Putamen (tissue), 1 donor: ENCODE data around the gene TMEM267.
A peak's percentile ranks its signal among the peaks of the same experiment; 100 is the strongest.
"Not testable (repeated sequence)": the region's sequence is repeated elsewhere in the genome, so short reads cannot be mapped to it uniquely, and the experiment has no call there.

ENCODE experiments used
- DNase-seq: peaks from one replicate; pipeline ENCODE4 v3.0.0-alpha.2; 2016; ENCODE audit warnings: low spot score

Gene TMEM267

DNA sequence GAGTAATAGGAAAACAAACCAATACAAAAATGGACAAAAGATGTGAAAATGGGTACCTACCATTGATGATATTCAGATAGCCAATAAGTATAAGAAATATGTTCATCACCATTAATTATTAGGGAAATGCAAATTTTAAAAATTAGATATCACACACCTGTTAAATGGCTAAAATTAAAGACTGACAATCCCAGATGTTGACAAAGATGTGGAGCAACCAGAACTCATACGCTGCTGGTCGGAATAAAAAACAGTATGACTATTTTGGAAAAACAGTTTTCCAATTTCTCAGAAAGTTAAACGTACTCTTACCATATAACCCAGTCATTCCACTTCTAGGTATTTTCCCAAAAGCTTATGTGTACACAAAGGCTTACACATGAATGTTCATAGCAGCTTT is 27.1 kb downstream of the TMEM267 start:
- DNase-seq, result no peak

DNA sequence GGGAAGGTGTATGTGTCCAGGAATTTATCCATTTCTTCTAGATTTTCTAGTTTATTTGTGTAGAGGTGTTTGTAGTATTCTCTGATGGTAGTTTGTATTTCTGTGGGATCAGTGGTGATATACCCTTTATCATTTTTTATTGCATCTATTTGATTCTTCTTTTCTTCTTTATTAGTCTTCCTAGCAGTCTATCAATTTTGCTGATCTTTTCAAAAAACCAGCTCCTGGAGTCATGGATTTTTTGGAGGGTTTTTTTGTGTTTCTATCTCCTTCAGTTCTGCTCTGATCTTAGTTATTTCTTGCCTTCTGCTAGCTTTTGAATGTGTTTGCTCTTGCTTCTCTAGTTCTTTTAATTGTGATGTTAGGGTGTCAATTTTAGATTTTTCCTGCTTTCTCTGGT is 42.1 kb downstream of the TMEM267 start:
- DNase-seq, result not testable (repeated sequence)

DNA sequence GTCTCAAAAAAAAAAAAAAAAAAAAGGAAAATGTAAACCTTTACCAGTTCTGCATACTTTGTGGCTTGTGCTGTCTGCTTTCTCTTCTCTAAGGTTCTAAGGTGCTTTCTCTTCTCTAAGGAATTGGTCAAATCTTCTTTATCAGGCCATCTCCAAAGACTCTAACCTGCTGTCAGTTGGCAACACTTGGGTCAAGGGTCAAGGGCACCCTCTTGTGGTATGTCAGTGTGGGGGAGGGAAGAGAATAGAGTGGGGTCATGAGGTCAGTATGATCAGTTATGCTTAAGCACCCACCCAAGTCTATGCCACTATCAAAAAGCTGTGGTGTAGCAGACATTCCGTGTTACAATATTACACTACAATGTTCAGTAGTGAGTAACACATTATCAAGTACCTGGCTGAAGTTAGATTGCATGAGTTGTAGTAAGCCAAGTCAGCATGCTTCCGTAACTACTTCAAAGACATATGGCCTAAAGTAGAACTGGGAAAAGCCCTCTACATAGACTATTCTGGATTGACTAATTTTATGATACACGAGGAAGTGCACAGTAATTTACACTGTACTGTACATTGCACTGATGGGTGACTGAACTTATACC is 46.5 kb downstream of the TMEM267 start:
- DNase-seq, result no peak

DNA sequence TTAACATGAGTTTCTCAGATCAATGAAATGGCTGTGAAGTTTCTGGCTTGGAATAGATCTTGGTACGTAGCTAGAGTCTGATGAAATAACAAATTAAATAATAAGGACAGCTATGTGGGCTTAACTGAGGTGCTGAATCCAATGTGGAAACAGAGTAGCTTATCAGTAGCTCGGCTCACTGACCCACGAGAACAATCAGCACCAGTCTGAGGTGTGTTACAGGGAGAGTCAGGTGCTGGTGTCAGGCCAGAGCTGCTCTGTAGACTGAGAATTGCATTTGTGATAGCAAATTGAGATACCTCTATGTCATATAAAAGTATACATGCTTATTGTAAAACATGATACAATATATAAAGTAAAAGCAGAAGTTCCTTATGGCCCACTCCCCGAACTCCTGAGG is 50.3 kb downstream of the TMEM267 start:
- no peak for DNase-seq

DNA sequence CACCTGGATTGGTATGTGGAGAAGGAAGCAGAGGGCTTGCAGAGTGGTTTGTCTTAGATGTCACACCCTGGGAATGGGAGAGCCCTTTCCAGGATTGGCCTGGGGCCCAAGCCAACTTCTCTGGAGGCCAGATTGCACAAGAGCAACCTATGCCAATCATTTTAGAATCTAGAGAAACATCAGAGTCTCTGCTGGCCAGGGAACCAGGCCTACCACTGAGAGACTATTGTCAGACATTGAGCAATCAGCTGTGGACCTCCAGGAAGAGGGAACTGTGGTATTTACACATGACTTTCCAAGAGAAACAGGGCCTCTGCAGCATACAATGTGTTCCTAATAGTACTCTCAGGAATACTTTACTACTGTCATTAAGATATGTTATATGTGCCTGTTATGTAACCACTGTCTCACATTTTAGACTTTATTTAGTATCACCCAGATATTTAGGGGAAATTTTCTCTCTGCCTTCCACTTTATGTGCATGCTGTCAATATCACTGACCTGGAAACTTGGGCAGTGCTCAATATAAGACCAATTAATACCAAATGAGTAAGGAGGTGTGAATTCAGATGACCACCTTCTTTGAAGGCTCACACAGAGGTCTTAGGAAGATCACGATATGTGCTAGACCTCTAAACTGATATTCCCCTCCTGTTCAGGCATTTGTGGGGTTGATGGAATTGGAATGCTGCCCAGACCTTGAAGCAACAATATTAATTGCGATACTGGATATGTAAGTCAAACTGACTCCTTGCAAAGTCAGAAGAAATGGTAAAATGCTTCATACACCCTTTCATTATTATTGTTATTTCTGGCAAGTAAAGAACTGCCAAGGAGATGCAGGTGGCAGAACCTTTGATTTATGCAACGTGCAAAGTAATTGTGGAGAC is 50.9 kb downstream of the TMEM267 start:
- DNase-seq, result peak; percentile 7

DNA sequence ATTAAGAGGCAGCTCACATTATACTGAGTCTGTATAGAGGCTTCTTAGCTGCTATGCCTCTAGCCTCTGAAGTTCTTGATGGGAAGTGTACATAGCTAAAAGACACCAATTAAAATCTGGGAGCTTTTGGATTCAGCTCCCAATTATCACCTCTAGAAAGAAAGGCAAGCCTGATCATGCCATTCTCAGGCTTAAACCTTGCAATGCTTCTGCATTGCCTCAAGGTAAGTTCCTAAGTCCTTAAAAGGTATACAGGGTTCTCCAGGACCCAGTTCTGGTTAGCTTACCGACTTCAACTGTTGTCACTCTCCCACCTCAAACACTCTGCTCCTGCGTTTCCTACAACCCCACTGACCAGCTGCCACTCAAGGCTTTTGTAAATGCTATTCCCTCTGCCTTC is 54.0 kb downstream of the TMEM267 start:
- no peak for DNase-seq

DNA sequence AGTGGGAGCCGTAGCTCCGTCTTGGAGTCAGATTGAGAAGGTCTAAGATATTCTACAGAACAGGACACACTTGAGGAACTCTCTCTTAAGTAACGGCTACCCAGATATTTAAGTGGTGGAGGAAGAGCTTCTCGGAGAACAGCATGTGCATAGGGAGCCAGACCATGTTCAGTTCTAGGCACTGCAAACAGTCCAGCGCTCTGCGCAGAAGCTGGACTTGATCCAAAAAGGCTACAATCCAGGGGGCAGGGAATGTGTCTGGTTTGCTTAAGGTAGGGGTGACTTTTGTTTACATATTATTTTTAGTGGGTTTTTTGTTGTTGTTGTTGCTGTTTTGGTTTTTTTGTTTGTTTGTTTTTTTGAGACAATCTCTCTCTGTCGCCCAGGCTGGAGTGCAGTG is 54.6 kb downstream of the TMEM267 start:
- no peak for DNase-seq

DNA sequence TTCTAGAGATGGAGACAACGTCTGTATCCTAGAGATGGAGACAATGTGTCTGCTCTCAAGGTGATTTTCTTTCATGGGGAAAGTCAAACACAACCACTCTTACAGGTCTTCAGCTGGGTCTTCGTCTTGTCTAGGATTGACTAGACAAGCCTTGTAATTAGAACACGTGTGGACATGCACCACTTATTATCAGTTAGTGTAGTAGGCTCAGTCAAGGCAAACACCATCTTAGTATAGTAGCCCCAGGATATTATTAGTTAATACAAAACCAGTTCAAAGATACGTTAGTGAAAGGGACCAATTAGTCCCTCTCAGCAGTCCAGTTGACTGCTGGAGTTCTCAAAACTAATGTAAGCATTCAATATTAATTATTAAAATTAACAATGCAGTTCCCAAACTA is 56.4 kb downstream of the TMEM267 start:
- no peak for DNase-seq

DNA sequence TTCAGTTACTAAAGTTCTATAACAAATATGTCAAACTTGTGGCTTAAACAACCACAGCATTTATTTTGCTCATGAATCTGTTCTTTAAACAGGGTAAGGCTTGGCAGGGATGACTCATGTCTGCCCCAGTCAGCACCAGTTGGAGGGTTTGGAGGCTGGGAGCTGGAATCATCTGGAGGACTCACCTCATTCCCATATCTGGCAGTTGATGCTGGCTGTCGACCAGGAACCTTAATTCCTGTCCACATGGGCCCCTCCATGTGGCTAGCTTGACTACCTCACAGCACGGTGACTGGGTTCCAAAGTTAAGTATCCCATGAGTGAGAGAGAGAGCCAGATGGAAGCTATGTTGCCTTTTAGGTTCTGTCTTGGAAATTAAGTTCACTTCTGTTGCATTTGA is 57.7 kb downstream of the TMEM267 start:
- DNase-seq, result no peak

DNA sequence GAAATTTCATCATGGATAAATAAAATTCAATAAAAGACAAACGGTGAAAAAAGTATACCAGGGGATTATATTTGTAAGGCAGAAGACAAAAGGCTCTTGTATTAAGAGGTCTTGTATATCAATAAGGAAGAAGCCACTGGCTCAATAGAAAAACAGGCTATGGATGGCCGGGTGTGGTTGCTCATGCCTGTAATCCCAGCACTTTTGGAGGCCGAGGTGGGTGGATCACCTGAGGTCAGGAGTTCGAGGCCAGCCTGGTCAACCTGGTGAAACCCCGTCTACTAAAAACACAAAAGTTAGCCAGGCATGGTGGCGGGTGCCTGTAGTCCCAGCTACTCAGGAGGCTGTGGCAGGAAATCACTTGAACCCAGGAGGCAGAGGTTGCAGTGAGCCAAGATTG is 60.6 kb downstream of the TMEM267 start:
- not testable (repeated sequence) for DNase-seq

DNA sequence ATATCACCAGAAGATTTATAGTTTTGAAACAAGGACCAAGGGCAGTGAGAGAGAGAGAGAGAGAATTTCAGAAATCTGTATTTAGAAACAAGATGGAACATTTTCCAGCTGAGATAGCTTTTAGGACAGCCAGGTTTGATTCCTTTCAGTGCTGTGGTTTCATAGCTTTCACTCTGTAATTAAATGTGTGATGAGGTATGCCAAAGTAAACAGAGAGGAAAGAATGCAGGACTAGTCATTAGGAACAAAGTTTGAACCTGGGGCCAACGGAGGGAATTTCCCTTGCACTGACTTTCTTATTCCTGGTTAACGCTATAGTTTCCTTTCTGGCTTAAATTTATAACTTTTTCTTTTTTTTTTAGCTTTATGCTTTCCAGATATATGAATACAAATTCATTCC is 61.5 kb downstream of the TMEM267 start:
- no peak for DNase-seq

DNA sequence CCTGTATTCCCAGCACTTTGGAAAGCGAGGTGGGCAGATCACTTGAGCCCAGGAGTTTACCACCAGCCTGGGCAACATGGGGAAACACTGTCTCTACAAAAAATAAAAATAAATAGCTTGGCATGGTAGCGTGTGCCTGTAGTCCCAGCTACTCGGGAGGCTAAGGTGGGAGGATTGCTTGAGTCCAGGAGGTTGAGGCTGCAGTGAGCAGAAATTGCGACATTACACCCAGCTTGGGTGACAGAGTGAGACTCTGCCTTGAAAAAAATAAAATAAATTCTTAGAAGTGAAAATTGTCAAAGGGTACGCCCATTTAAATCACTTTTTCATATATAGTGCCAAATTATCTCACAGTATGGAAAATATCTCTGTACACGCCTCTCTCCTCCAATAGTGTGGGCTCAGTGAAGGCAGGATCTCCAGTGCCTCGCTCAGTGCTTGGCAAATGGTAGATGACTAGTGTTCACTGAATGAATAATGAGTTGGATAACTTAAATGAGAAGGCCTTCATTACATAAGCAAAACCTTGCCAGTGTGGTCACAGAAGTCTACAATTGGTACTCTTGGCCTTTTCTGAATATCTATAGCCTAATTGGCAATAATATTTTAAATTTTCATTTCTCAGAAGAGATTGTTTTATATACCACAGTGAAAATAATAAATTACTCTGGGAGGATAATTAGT is 62.1 kb downstream of the TMEM267 start:
- DNase-seq, result no peak

DNA sequence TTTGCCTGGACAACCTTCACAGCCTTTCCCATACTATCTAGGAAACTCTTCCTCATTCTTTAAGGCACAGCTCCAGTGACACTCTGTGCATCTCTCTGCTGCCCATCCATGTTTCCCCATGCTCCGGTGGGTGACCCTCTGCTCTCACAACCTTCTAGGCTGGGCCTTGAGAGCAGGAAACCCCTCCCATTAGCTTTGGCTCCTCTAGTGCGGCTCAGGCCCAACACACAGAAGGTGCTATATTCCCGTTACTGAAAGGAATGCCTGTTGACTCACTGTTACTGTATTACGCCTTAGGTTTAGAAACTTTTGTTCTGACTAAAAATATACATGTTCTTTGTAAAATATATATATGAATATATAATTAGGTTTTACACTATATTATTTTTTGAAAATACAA is 63.4 kb downstream of the TMEM267 start:
- no peak for DNase-seq

DNA sequence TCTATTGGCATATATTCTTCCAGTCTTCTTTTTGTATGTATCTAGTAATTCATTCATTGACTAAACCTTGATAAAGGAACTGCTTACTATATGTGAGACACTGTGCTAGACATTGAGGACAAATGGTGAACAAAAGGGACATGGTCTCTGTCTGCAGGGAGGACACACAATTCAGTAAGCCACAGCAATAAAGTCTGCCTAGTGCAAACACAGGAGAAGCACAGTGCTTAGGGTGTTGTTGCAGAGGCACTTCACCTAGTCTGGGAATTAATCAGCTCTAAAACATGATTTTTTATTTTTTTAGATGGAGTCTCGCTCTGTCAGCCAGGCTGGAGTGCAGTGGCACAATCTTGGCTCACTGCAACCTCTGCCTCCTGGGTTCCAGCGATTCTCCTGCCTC is 65.1 kb downstream of the TMEM267 start:
- DNase-seq, result no peak

DNA sequence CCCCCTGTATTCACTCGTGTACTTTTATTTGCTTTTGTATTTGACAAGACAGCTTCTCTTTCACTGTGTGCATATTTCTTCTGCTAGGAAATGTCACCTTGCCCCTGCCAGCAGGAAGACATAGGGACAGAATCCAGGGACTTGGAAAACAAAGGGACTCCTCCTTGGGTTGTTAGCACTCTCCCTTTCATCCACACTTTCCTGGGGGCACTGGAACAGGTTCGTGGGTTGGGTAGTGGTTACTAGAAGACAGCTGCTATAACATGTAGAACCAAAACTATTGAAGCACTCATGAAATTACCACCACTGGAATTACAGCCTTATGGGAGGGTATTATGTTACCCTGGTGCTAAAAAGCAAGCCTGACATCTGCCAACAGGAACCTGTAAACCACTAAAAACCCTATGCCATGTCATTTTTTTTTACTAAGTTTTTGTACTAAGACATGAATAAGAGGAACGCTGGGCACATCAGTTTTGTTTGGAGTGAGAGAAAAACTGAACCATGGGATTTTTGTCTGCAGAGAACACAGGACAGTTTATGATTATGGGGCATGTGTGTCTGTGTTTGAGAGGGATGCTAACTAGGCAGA is 66.8 kb downstream of the TMEM267 start:
- no peak for DNase-seq

DNA sequence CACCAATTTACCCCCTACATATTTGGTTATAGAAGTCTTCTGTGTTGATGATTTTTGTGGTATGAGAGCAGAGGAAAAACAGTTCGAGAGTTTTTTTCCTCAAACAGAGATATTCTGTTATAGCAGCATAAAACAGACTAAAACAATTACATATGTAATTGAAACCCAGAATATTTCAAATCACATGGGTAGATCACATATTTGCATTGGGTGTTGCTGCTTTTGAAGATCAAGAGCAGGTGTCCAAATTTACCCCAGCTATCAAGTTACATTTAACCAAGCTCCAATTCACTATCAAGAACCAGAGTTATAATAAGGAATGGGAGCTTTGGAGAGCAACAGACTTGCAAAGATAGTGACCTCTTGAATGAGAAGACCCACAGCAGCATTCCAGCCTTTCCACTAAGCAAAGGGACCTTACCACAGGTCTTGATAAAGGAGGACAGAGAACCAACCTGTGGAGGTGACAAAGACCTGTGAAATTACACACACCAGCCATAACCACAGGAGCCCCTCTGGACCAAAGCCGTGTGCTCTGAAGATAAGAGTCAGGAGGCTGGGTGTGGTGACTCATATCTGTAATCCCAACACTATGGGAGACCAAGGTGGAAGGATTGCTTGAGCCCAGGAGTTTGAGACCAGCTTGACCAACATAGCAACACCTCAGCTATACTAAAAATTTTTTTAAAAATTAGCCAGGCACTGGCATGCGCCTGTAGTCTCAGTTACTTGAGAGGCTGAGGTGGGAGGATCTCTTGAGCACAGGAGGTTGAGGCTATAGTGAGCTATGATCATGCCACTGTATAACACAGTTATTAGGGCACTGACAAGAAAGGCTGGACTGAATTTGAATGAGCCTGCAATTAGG is 67.5 kb downstream of the TMEM267 start:
- DNase-seq, result no peak

DNA sequence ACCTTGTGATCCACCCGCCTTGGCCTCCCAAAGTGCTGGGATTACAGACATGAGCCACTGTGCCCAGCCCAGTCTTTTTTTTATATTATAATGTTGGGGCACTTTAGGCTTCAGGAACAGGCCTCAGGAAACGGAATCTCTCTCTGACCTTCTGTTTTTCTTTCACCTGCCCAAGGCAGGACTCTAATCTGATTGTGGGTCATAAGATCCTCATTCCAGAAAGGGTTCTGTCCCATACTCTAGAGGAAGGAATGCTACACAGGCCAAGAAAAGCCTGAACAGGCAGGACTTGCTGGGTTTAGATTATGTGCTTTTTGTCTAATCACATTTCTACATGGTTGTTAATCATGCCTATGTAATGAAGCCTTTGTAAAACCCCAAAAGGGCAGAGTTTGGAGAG is 69.7 kb downstream of the TMEM267 start:
- DNase-seq, result no peak

DNA sequence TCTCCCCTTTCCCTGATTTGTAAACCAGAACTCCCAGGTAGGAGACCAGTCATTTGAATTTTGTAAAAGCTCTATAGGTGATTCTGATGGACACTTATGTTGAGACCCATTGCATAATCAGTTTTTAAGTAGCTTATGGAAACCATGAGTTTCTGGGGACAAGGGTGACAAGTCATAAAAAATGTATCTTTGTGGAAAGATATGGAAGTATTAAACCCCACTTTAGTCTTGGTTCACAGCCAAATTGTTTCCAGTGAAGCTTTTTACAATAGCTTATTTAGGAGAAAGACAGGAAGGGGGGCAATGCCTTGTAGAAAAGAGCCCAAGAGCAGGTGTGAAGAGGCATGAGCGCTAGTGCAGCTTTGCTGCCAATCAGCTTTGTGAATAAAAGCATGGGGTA is 71.0 kb downstream of the TMEM267 start:
- no peak for DNase-seq

DNA sequence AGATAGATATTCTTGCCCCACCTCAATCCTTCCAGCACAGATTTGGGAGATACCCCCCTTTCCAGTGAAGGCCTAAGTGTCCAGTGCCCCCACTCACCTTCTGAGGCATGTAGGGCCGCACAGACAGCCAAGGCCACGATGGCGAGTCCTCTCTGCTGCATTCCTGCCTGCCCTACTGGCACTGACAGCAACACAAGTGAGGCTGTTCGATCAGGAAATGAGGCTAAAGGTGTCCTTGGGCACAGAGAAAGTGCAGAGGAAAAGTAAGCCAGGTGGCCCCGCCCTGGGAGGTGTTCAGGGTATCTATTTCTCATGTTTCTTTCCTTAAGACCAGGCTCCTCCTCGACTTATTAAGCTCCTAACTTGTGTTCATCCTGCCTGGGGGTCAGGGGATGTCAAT is 71.5 kb downstream of the TMEM267 start, which contains the start of gene CCL28:
Gene CCL28, minus strand, starts transcription at position 236 of the 400 bp plus-strand sequence. Its CDS starts 75 bp downstream, at position 161.
- DNase-seq, result no peak

DNA sequence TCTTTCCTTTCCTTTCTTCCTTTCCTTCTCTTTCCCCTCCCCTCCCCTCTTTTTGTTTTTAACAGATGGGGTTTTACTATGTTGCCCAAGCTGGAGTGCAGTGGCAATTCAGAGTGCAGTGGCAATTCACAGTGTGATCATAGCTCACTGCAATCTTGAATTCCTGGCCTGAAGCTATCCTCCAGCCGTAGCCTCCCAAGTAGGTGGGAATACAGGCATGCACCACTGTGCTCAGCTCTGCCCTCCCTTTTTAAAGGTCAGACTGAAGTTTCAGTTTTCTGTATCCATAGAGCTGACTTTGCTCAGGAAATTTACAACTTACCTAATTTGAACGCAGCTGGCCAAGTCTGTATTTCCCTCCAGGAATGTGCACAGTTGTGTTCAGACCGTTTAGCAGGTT is 72.2 kb downstream of the TMEM267 start:
- DNase-seq, result no peak

DNA sequence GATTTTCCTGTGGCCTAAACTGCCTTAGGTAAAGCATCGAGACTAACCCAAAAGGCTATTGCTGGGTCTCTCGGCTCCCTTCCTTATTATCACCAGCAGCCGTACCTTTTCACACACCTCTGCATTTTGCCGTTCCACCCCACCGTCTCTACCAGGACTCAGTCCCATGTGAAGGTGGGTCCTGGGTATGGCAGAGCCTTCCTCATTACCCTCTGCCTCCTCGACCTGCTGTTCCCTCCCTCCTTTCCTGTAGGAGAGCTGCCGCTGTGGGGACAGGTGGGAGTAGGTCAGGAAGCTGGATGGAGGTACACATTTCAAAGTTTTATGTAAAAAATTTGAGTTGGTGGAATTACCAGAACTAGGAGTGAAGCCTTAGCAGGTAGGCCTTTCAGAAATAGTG is 73.3 kb downstream of the TMEM267 start:
- no peak for DNase-seq

DNA sequence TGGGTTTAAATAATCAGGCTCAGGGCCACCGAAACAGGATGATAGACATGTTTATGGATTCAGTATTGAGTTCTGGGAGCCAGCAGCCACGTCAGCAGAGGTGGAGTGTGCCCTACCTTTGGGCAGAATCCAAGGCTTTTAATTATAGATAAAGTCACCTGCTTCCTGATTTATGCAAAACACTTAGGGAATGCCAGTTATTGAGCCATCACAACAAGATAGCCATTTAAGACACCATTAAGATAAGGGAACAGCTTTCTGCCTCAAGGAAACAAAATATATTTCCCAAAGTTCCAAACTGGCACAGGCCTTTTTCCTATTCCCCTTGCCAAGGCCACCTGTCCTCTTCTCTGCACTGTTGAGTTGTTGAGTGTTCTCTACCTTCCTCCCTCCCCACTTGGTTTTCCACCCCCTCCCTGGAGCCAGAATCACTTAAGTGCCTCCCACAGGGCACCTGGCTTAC is 73.8 kb downstream of the TMEM267 start:
- DNase-seq, result no peak
